GM12878 (cell line): ENCODE results near the gene NHLRC3. TPM values are rescaled to one million over a fixed set of nuclear protein-coding genes. Genes with fewer than 3 reads are reported as not detected.

Experiments used
- ATAC-seq: fragments of 200-7000 bp; cut with Tn5 transposase; 3 replicates; pipeline ENCODE4 v1.9.1; 2020; ENCODE audit warnings: mild to moderate bottlenecking, moderate library complexity
- BruUV-seq: library from RNA; stranded (reverse); fragments of 400-500 nt; replicated peaks from 2 replicates; lab custom pipeline; 2021; lab: Mats Ljungman, UMichigan
- CTCF ChIA-PET: fragments of 300-600 bp; sonication (Branson Sonifier 250); formaldehyde crosslinking; extraction: SDS; loops from one replicate; lab custom pipeline; 2021; ENCODE audit warnings: inconsistent platforms; lab: Yijun Ruan, JAX
- POLR2A ChIA-PET: fragments of 350-600 bp; formaldehyde crosslinking; extraction: SDS; loops from one replicate; lab custom pipeline; 2021; ENCODE audit warnings: inconsistent platforms; lab: Charles Lee
- RAD21 ChIA-PET: fragments of 300-600 bp; sonication (Branson Sonifier 250); formaldehyde crosslinking; loops from one replicate; lab custom pipeline; 2023; ENCODE audit warnings: antibody characterized with exemption; ENCODE audit not compliant: unreplicated experiment; lab: Charles Lee
- SMC1A ChIA-PET: fragments of 300-600 bp; sonication (Branson Sonifier 250); formaldehyde crosslinking; loops from one replicate; lab custom pipeline; 2023; ENCODE audit not compliant: unreplicated experiment, uncharacterized antibody; lab: Charles Lee
- DNase-seq: peaks from one replicate; pipeline ENCODE4 v3.0.0-alpha.2; 2011; ENCODE audit warnings: low read depth, low spot score
- FAIRE-seq: peaks from 3 replicates; lab custom pipeline; 2011; peaks lifted over from hg19 to GRCh38; lab: Jason Lieb, UNC
- H2AFZ ChIP-seq: 2 replicates; pipeline ENCODE4 v1.6.0; 2011; ENCODE audit warnings: low read depth, low read length, control low read depth; ENCODE audit not compliant: control insufficient read depth
- H3K27ac ChIP-seq: 2 replicates; pipeline ENCODE4 v1.5.1; 2011; ENCODE audit warnings: control low read depth; ENCODE audit not compliant: control insufficient read depth, insufficient read depth
- H3K27me3 ChIP-seq, 2 experiments: replicated peaks in 1 of 2; 2 replicates each; pipeline versions ENCODE4 v1.6.0 to v1.6.1; 2011; ENCODE audit warnings: low read length in 1 of 2; ENCODE audit not compliant: control insufficient read depth in 2 of 2, insufficient read depth in 2 of 2
- H3K36me3 ChIP-seq, 2 experiments: 2 replicates each; pipeline ENCODE4 v1.5.1; 2011; ENCODE audit warnings: low read length in 1 of 2; ENCODE audit not compliant: control insufficient read depth in 2 of 2, insufficient read depth in 2 of 2
- H3K4me1 ChIP-seq: 2 replicates; pipeline ENCODE4 v1.6.1; 2011; ENCODE audit warnings: mild to moderate bottlenecking, low read length, moderate library complexity, mixed read lengths; ENCODE audit not compliant: control insufficient read depth, insufficient read depth
- H3K4me2 ChIP-seq: 2 replicates; pipeline ENCODE4 v1.6.0; 2011; ENCODE audit warnings: control low read depth; ENCODE audit not compliant: control insufficient read depth, insufficient read depth
- H3K4me3 ChIP-seq: fragments of 200-600 bp; sonication (generic); 2 replicates; pipeline ENCODE4 v1.5.1; 2016
- H3K79me2 ChIP-seq: 2 replicates; pipeline ENCODE4 v1.6.0; 2011; ENCODE audit warnings: low read length; ENCODE audit not compliant: control insufficient read depth, insufficient read depth
- H3K9ac ChIP-seq: 2 replicates; pipeline ENCODE4 v1.8.0; 2011; ENCODE audit warnings: low read length, control low read depth, mixed read lengths; ENCODE audit not compliant: control insufficient read depth, insufficient read depth
- H3K9me3 ChIP-seq: replicated peaks from 3 replicates; pipeline ENCODE4 v1.5.1; 2011; ENCODE audit warnings: mild to moderate bottlenecking, low read length; ENCODE audit not compliant: control insufficient read depth, insufficient read depth
- H4K20me1 ChIP-seq: 2 replicates; pipeline ENCODE4 v1.6.0; 2011; ENCODE audit not compliant: control insufficient read depth, insufficient read depth
- ASH2L ChIP-seq: fragments of 300-600, 200-600 bp; sonication (generic); IDR thresholded peaks from 2 replicates; pipeline ENCODE4 v1.6.1; 2017; ENCODE audit warnings: low read depth, mild to moderate bottlenecking, borderline replicate concordance
- CBFB ChIP-seq: IDR thresholded peaks from 2 replicates; pipeline ENCODE4 v1.6.1; 2016; ENCODE audit warnings: antibody characterized with exemption, low read depth
- FOXK2 ChIP-seq: fragments of 450-650 bp; IDR thresholded peaks from 2 replicates; pipeline ENCODE4 v1.6.1; 2017; ENCODE audit warnings: mild to moderate bottlenecking, moderate library complexity
- GATAD2B ChIP-seq: fragments of 450-650 bp; conservative IDR thresholded peaks from 2 replicates; pipeline ENCODE4 v1.6.1; 2017; ENCODE audit warnings: low read depth, mild to moderate bottlenecking, moderate library complexity
- KAT2A ChIP-seq: conservative IDR thresholded peaks from 2 replicates; pipeline ENCODE4 v1.6.1; 2011; ENCODE audit warnings: low read depth, low read length; ENCODE audit not compliant: control insufficient read depth
- PAX5 ChIP-seq: IDR thresholded peaks from 2 replicates; pipeline ENCODE4 v1.6.1; 2011; ENCODE audit warnings: low read depth, low read length, borderline replicate concordance
- RCOR1 ChIP-seq: conservative IDR thresholded peaks from 2 replicates; pipeline ENCODE4 v1.6.1; 2012; ENCODE audit warnings: low read depth, low read length, improper control_type of control experiment
- RUNX3 ChIP-seq: IDR thresholded peaks from 2 replicates; pipeline ENCODE4 v1.6.1; 2012; ENCODE audit warnings: low read length, inconsistent platforms
- SIX5 ChIP-seq: IDR thresholded peaks from 2 replicates; pipeline ENCODE4 v1.6.1; 2011; ENCODE audit warnings: mild to moderate bottlenecking, low read depth, low read length, moderate library complexity; ENCODE audit not compliant: severe bottlenecking
- SPI1 ChIP-seq: IDR thresholded peaks from 2 replicates; pipeline ENCODE4 v1.6.1; 2011; ENCODE audit warnings: low read depth, mild to moderate bottlenecking, low read length, moderate library complexity, borderline replicate concordance; ENCODE audit not compliant: insufficient read depth
- TCF12 ChIP-seq: IDR thresholded peaks from 2 replicates; pipeline ENCODE4 v1.6.1; 2011; ENCODE audit warnings: low read depth, mild to moderate bottlenecking, low read length
- YY1 ChIP-seq: IDR thresholded peaks from 2 replicates; pipeline ENCODE4 v1.6.1; 2011; ENCODE audit warnings: low read depth, mild to moderate bottlenecking, low read length
- in situ Hi-C: fragments of 300-500 bp; cut with MboI; formaldehyde crosslinking; loops from 9 replicates; pipeline ENCODE4 v1.14.3; 2018; ENCODE audit warnings: mixed read lengths
- intact Hi-C: fragments of 100-400 bp; cut with micrococcal nuclease; formaldehyde crosslinking; loops from one replicate; pipeline ENCODE4 v1.14.2; 2022; ENCODE audit not compliant: unreplicated experiment
- polyA plus RNA-seq, 11 experiments: library from polyadenylated mRNA; depleted of rRNA in 4 of 11; unstranded in 6 of 11; stranded (reverse) in 5 of 11; fragments of >200 nt; fragmentation: Nextera tagmentation in 4 of 11; fragmentation: Illumina TruSeq in 1 of 11; extraction: Ambion mirVana in 4 of 11; extraction: Trizol in 1 of 11; gene quantifications; 1 replicate in 1 of 11; 2 replicates in 10 of 11; pipeline versions ENCODE4 v1.2.1 to v1.2.3, GENCODE V29; 2011 to 2016; ENCODE audit warnings: inconsistent platforms in 2 of 11, missing spikeins in 2 of 11, low read depth in 1 of 11
- total RNA-seq, 4 experiments: library from RNA; depleted of rRNA in 3 of 4; stranded (reverse); fragments of >200 nt in 3 of 4; fragmentation: Illumina TruSeq in 1 of 4; extraction: Trizol in 1 of 4; gene quantifications; 2 replicates each; pipeline versions ENCODE4 v1.2.1 to v1.2.3, GENCODE V29; 2013 to 2021
- TF ChIP-seq, protein P1 (sequence below): IDR thresholded peaks from 2 replicates; pipeline ENCODE4 v1.6.1; 2012; ENCODE audit warnings: low read depth, low read length, improper control_type of control experiment
- TF ChIP-seq, protein P2 (sequence below): fragments of 450-650 bp; IDR thresholded peaks from 2 replicates; pipeline ENCODE4 v1.6.1; 2018; ENCODE audit warnings: mild to moderate bottlenecking, low read depth, moderate library complexity; ENCODE audit not compliant: partially characterized antibody
- TF ChIP-seq, protein P3 (sequence below): fragments of 450-650 bp; formaldehyde crosslinking; IDR thresholded peaks from 2 replicates; pipeline ENCODE4 v1.4.0; 2020; ENCODE audit warnings: mild to moderate bottlenecking, moderate library complexity

Gene NHLRC3
- total and polyA plus RNA-seq, 10 of the 15 experiments (the other 5 are each of a cell fraction or from before 2014, with no cell fraction given), result 8.3 to 38.0 (median 18.9) TPM

DNA sequence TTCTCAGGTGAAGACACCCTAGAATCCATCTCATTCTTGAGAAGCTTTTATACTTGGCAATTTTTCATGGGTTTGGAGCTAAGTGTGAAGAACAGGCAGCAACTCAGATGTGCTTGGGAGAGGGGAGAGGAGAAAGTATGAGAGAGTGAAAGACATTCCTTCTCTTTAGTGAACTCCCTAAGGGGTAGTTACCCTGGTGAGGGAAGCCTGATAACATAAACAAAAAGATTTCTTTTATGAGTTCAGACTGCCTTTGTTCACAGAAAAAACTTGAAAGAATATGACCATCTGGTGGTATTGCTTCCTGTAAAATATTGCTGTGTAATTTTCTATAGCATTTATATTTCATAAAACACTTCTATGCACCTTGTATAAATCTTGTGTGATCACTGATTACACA, 47.6 kb upstream of the NHLRC3 start, which contains the start of gene STOML3:
TSS of gene STOML3 (minus strand) at position 139 of the 400 bp plus-strand sequence. CDS start at position 29, 110 bp downstream.
- Histone ChIP-seq H3K4me1 (no peaks in the 10 kb centered on the region), H3K36me3 (no peaks in the 10 kb centered on the region), H4K20me1 (no peaks in the 10 kb centered on the region), H3K4me2 (no peak within 1 kb of the TSS), H3K79me2 (no peaks in the 10 kb centered on the region), H2AFZ (no peak within 1 kb of the TSS), H3K27me3 (no peaks in the 10 kb centered on the region; a peak in 1 of 4 replicates), H3K27ac (no peak within 1 kb of the TSS), H3K9me3 (no peaks in the 10 kb centered on the region), H3K4me3 (no peak within 1 kb of the TSS), H3K9ac (no peak within 1 kb of the TSS)
- in situ Hi-C loops, result no loop called here
- no peak for ATAC-seq
- ChIA-PET POLR2A (no interaction called here), CTCF (interaction anchor here (0.8 kb wide), 1 partner anchor 409 kb away, joined by 3 read pairs; no protein-coding TSS in a partner anchor), RAD21 (no interaction called here), SMC1A (no interaction called here)
- FAIRE-seq, result no peak
- no TSS peak for BruUV-seq
- DNase-seq, result no peak
- intact Hi-C loops, result no loop called here
- TF ChIP-seq, protein P1, sequence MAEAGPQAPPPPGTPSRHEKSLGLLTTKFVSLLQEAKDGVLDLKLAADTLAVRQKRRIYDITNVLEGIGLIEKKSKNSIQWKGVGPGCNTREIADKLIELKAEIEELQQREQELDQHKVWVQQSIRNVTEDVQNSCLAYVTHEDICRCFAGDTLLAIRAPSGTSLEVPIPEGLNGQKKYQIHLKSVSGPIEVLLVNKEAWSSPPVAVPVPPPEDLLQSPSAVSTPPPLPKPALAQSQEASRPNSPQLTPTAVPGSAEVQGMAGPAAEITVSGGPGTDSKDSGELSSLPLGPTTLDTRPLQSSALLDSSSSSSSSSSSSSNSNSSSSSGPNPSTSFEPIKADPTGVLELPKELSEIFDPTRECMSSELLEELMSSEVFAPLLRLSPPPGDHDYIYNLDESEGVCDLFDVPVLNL, result no peak
- TF ChIP-seq GATAD2B, result no peak
- TF ChIP-seq SIX5, result no peak
- TF ChIP-seq, protein P2, sequence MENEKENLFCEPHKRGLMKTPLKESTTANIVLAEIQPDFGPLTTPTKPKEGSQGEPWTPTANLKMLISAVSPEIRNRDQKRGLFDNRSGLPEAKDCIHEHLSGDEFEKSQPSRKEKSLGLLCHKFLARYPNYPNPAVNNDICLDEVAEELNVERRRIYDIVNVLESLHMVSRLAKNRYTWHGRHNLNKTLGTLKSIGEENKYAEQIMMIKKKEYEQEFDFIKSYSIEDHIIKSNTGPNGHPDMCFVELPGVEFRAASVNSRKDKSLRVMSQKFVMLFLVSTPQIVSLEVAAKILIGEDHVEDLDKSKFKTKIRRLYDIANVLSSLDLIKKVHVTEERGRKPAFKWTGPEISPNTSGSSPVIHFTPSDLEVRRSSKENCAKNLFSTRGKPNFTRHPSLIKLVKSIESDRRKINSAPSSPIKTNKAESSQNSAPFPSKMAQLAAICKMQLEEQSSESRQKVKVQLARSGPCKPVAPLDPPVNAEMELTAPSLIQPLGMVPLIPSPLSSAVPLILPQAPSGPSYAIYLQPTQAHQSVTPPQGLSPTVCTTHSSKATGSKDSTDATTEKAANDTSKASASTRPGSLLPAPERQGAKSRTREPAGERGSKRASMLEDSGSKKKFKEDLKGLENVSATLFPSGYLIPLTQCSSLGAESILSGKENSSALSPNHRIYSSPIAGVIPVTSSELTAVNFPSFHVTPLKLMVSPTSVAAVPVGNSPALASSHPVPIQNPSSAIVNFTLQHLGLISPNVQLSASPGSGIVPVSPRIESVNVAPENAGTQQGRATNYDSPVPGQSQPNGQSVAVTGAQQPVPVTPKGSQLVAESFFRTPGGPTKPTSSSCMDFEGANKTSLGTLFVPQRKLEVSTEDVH, result no peak
- no peak for TF ChIP-seq SPI1
- no peak for TF ChIP-seq RUNX3
- no peak for TF ChIP-seq TCF12
- no peak for TF ChIP-seq RCOR1
- TF ChIP-seq YY1, result no peak
- TF ChIP-seq KAT2A, result no peak
- no peak for TF ChIP-seq FOXK2
- no peak for TF ChIP-seq ASH2L
- TF ChIP-seq PAX5, result no peak
- no peak for TF ChIP-seq CBFB
- TF ChIP-seq, protein P3, sequence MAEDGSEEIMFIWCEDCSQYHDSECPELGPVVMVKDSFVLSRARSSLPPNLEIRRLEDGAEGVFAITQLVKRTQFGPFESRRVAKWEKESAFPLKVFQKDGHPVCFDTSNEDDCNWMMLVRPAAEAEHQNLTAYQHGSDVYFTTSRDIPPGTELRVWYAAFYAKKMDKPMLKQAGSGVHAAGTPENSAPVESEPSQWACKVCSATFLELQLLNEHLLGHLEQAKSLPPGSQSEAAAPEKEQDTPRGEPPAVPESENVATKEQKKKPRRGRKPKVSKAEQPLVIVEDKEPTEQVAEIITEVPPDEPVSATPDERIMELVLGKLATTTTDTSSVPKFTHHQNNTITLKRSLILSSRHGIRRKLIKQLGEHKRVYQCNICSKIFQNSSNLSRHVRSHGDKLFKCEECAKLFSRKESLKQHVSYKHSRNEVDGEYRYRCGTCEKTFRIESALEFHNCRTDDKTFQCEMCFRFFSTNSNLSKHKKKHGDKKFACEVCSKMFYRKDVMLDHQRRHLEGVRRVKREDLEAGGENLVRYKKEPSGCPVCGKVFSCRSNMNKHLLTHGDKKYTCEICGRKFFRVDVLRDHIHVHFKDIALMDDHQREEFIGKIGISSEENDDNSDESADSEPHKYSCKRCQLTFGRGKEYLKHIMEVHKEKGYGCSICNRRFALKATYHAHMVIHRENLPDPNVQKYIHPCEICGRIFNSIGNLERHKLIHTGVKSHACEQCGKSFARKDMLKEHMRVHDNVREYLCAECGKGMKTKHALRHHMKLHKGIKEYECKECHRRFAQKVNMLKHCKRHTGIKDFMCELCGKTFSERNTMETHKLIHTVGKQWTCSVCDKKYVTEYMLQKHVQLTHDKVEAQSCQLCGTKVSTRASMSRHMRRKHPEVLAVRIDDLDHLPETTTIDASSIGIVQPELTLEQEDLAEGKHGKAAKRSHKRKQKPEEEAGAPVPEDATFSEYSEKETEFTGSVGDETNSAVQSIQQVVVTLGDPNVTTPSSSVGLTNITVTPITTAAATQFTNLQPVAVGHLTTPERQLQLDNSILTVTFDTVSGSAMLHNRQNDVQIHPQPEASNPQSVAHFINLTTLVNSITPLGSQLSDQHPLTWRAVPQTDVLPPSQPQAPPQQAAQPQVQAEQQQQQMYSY (CRISPR knock-in tag), result no peak
